ENCODE measurements around the gene TRIM16. TPM values are rescaled to one million over a fixed set of nuclear protein-coding genes. Genes with fewer than 3 reads are reported as not detected.

TRIM16 gene
- total and polyA plus RNA-seq, 9 of the 15 experiments (the other 6 are each of a cell fraction or from before 2014, with no cell fraction given): 3.5 to 9.2 (median 8.2) TPM

DNA sequence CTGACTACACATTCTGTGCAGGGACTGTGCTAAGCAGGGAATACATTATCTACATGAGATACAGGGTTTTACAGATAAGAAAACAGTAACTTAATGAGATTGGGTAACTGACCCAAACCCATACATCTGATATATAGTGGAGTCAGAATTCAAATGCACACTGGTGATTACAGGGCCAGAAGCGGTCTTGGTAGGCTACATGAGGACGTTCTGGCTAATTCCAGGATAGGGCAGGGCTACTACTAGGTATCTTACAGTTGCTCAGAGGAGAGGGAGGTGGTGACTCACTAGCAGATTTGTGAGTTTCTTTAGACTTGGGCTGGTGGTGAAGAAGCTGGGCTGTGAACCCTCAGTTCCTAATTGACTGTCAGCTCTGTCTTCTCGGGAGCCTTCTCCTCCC is 21.4 kb downstream of the TRIM16 start:
- H3K9ac ChIP-seq (ENCODE audit: insufficient read depth in 1 of 2, low read depth in 2 of 2, low read length in 2 of 2): no peak overlapping the region
- H3K79me2 ChIP-seq (ENCODE audit: control insufficient read depth, insufficient read depth, low read length): no peaks in the 10 kb centered on the region
- WGBS (ENCODE audit: insufficient coverage, low coverage, missing lambda C conversion rate): 65% methylated on average over 3 of the region's 3 CpGs
- no TSS peak for BruUV-seq (replicated peaks)
- peaks cover 8% of the 10 kb centered on the region; the same call in 1 of the 3 replicates for H3K36me3 ChIP-seq (ENCODE audit: control insufficient read depth, insufficient read depth, low read length)
- no peak overlapping the region for H2AFZ ChIP-seq (ENCODE audit: low read depth, low read length)
- intact Hi-C loops (cut with micrococcal nuclease) (no loop called here), in situ Hi-C loops (cut with MboI) (no loop called here)
- H3K4me2 ChIP-seq (ENCODE audit: insufficient read depth, low read length): no peak overlapping the region
- H4K20me1 ChIP-seq (replicated peaks; ENCODE audit: control insufficient read depth, insufficient read depth, low read length): no peaks in the 10 kb centered on the region
- ATAC-seq (no peak), DNase-seq (ENCODE audit: extremely low read depth in 1 of 4, low spot score in 3 of 4) (no peak), FAIRE-seq (no peak)
- H3K4me1 ChIP-seq (replicated peaks in 1 of 2; ENCODE audit: control insufficient read depth in 2 of 2, insufficient read depth in 2 of 2, low read length in 2 of 2): no peaks in the 10 kb centered on the region
- no peaks in the 10 kb centered on the region for H3K9me1 ChIP-seq (ENCODE audit: control insufficient read depth, insufficient read depth, low read length)
- H3K27ac ChIP-seq (ENCODE audit: extremely low read depth, low read depth, low read length): no peak overlapping the region
- no peaks in the 10 kb centered on the region for H3K27me3 ChIP-seq (ENCODE audit: control insufficient read depth in 2 of 2, insufficient read depth in 2 of 2, low read length in 2 of 2)
- no peak overlapping the region for H3K4me3 ChIP-seq
- no peaks in the 10 kb centered on the region for H3K9me3 ChIP-seq (replicated peaks; ENCODE audit: control insufficient read depth, insufficient read depth, low read depth, low read length)
- POLR2A ChIA-PET: interaction anchor here (0.6 to 1.5 kb wide), 2 partner anchors 9 to 1562 kb away, joined by 3 to 5 read pairs; no protein-coding TSS in a partner anchor
- CTCF ChIA-PET (ENCODE audit: low intra/inter-chr PET ratio): no interaction called here
- no peak for TF ChIP-seq MCM2 (IDR thresholded peaks at IDR 0.05; ENCODE audit: low read depth)
- TF ChIP-seq NR2F6 (CRISPR knock-in tag; IDR thresholded peaks at IDR 0.05): no peak
- TF ChIP-seq, protein P1, sequence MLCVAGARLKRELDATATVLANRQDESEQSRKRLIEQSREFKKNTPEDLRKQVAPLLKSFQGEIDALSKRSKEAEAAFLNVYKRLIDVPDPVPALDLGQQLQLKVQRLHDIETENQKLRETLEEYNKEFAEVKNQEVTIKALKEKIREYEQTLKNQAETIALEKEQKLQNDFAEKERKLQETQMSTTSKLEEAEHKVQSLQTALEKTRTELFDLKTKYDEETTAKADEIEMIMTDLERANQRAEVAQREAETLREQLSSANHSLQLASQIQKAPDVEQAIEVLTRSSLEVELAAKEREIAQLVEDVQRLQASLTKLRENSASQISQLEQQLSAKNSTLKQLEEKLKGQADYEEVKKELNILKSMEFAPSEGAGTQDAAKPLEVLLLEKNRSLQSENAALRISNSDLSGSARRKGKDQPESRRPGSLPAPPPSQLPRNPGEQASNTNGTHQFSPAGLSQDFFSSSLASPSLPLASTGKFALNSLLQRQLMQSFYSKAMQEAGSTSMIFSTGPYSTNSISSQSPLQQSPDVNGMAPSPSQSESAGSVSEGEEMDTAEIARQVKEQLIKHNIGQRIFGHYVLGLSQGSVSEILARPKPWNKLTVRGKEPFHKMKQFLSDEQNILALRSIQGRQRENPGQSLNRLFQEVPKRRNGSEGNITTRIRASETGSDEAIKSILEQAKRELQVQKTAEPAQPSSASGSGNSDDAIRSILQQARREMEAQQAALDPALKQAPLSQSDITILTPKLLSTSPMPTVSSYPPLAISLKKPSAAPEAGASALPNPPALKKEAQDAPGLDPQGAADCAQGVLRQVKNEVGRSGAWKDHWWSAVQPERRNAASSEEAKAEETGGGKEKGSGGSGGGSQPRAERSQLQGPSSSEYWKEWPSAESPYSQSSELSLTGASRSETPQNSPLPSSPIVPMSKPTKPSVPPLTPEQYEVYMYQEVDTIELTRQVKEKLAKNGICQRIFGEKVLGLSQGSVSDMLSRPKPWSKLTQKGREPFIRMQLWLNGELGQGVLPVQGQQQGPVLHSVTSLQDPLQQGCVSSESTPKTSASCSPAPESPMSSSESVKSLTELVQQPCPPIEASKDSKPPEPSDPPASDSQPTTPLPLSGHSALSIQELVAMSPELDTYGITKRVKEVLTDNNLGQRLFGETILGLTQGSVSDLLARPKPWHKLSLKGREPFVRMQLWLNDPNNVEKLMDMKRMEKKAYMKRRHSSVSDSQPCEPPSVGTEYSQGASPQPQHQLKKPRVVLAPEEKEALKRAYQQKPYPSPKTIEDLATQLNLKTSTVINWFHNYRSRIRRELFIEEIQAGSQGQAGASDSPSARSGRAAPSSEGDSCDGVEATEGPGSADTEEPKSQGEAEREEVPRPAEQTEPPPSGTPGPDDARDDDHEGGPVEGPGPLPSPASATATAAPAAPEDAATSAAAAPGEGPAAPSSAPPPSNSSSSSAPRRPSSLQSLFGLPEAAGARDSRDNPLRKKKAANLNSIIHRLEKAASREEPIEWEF (CRISPR knock-in tag; IDR thresholded peaks at IDR 0.05): no peak
- TF ChIP-seq, protein P2, sequence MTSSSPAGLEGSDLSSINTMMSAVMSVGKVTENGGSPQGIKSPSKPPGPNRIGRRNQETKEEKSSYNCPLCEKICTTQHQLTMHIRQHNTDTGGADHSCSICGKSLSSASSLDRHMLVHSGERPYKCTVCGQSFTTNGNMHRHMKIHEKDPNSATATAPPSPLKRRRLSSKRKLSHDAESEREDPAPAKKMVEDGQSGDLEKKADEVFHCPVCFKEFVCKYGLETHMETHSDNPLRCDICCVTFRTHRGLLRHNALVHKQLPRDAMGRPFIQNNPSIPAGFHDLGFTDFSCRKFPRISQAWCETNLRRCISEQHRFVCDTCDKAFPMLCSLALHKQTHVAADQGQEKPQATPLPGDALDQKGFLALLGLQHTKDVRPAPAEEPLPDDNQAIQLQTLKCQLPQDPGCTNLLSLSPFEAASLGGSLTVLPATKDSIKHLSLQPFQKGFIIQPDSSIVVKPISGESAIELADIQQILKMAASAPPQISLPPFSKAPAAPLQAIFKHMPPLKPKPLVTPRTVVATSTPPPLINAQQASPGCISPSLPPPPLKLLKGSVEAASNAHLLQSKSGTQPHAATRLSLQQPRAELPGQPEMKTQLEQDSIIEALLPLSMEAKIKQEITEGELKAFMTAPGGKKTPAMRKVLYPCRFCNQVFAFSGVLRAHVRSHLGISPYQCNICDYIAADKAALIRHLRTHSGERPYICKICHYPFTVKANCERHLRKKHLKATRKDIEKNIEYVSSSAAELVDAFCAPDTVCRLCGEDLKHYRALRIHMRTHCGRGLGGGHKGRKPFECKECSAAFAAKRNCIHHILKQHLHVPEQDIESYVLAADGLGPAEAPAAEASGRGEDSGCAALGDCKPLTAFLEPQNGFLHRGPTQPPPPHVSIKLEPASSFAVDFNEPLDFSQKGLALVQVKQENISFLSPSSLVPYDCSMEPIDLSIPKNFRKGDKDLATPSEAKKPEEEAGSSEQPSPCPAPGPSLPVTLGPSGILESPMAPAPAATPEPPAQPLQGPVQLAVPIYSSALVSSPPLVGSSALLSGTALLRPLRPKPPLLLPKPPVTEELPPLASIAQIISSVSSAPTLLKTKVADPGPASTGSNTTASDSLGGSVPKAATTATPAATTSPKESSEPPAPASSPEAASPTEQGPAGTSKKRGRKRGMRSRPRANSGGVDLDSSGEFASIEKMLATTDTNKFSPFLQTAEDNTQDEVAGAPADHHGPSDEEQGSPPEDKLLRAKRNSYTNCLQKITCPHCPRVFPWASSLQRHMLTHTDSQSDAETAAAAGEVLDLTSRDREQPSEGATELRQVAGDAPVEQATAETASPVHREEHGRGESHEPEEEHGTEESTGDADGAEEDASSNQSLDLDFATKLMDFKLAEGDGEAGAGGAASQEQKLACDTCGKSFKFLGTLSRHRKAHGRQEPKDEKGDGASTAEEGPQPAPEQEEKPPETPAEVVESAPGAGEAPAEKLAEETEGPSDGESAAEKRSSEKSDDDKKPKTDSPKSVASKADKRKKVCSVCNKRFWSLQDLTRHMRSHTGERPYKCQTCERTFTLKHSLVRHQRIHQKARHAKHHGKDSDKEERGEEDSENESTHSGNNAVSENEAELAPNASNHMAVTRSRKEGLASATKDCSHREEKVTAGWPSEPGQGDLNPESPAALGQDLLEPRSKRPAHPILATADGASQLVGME (CRISPR knock-in tag; IDR thresholded peaks at IDR 0.05): no peak
- TF ChIP-seq, protein P3, sequence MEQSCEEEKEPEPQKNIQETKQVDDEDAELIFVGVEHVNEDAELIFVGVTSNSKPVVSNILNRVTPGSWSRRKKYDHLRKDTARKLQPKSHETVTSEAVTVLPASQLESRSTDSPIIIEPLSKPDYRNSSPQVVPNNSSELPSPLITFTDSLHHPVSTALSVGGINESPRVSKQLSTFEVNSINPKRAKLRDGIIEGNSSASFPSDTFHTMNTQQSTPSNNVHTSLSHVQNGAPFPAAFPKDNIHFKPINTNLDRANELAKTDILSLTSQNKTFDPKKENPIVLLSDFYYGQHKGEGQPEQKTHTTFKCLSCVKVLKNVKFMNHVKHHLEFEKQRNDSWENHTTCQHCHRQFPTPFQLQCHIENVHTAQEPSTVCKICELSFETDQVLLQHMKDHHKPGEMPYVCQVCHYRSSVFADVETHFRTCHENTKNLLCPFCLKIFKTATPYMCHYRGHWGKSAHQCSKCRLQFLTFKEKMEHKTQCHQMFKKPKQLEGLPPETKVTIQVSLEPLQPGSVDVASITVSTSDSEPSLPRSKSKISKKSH (CRISPR knock-in tag; IDR thresholded peaks at IDR 0.05): no peak
- TF ChIP-seq, protein P4, sequence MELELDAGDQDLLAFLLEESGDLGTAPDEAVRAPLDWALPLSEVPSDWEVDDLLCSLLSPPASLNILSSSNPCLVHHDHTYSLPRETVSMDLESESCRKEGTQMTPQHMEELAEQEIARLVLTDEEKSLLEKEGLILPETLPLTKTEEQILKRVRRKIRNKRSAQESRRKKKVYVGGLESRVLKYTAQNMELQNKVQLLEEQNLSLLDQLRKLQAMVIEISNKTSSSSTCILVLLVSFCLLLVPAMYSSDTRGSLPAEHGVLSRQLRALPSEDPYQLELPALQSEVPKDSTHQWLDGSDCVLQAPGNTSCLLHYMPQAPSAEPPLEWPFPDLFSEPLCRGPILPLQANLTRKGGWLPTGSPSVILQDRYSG (tag; conservative IDR thresholded peaks at IDR 0.05; ENCODE audit: low read depth): no peak

Data from K562 (cell line).